ENCODE data around the gene CLTB. TPM values are rescaled to one million over a fixed set of nuclear protein-coding genes. Genes with fewer than 3 reads are reported as not detected.

CLTB gene, protein sequence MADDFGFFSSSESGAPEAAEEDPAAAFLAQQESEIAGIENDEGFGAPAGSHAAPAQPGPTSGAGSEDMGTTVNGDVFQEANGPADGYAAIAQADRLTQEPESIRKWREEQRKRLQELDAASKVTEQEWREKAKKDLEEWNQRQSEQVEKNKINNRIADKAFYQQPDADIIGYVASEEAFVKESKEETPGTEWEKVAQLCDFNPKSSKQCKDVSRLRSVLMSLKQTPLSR
- total RNA-seq, result 10 to 100 TPM; 65.3 to 69.4 TPM
- total RNA-seq, result 40.0 to 42.9 reads per million in 2 donors

GRCh38 chr5:176415952-176416924, at the start of gene CLTB:
Gene CLTB (minus strand): TSS chr5:176416539. CDS start chr5:176416363, 176 bp downstream.
- Mint-ChIP-seq H3K4me3 (peak within 1 kb of the TSS; percentile 89), H3K27me3 (peaks cover 7% of the 10 kb centered on the region), H3K36me3 (ENCODE audit: low read depth) (peaks cover 2% of the 10 kb centered on the region), H3K4me1 (peaks cover 31% of the 10 kb centered on the region), H3K27ac (peak within 1 kb of the TSS; percentile 85)
- peak; percentile 77 to 97 (median 92) for DNase-seq
- ATAC-seq, result peak; percentile 94
- no peaks in the 10 kb centered on the region for H3K9me3 ChIP-seq (ENCODE audit: control insufficient read depth, low read length, poor library complexity, severe bottlenecking)

DNA sequence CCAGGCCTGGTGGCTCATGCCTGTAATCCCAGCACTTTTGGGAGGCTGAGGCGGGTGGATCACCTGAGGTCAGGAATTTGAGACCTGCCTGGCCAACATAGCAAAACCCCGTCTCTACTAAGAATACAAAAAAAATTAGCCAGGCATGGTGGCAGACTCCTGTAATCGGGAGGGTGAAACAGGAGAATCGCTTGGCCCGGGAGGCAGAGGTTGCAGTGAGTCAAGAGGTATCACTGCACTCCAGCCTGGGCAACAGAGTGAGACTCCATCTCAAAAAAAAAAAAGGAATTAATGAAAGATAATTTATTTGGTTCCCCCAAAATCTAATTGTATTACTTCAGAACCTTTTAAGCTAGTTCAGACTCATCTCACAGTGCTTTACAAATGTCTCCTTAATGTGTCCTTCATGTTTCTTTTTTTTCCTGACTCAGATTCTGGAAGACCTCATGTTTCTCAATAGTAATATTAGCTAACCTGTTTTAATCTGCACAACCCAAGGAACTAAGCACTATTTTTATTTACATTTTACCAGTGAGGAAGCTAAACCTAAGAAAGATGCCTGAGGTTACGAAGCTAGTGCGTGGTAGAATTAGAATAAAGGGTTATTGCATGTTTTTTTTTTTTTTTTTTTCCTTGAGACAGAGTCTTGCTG, 46.9 kb upstream of the CLTB start:
- no peaks in the 10 kb centered on the region for H3K9me3 ChIP-seq (ENCODE audit: control insufficient read depth, low read length, poor library complexity, severe bottlenecking)
- DNase-seq, result no peak
- peak overlapping the region; percentile 8 for H3K27ac Mint-ChIP-seq
- no peaks in the 10 kb centered on the region for H3K27me3 Mint-ChIP-seq
- peaks cover 7% of the 10 kb centered on the region for H3K36me3 Mint-ChIP-seq (ENCODE audit: low read depth)
- ATAC-seq, result no peak
- peaks cover 22% of the 10 kb centered on the region for H3K4me1 Mint-ChIP-seq
- H3K4me3 Mint-ChIP-seq, result no peak overlapping the region

DNA sequence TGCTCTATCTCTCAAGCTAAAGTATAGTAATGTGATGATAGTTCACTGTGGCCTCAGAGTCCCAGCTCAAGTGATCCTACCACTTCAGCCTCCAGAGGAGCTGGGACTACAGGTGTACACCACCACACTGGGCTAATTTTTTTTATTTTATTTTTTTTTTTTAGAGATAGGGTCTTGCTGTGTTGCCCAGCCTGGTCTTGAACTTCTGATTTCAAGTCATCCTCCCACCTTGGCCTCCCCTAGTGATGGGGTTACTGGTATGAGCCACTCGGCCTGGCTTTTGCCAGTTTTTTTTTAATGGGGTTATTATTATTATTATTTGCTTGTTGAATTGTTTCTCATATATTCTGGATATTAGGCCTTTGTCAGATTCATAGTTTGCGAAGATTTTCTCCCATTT, 45.0 kb upstream of the CLTB start:
- Mint-ChIP-seq H3K27me3 (no peaks in the 10 kb centered on the region), H3K4me1 (peaks cover 23% of the 10 kb centered on the region), H3K27ac (no peak overlapping the region), H3K4me3 (no peak overlapping the region), H3K36me3 (ENCODE audit: low read depth) (peaks cover 7% of the 10 kb centered on the region)
- H3K9me3 ChIP-seq (ENCODE audit: control insufficient read depth, low read length, poor library complexity, severe bottlenecking), result no peaks in the 10 kb centered on the region
- no peak for DNase-seq
- no peak for ATAC-seq

GRCh38 chr5:176458904-176459561, 42.7 kb upstream of the CLTB start:
- no peak overlapping the region for H3K4me3 Mint-ChIP-seq
- DNase-seq (no peak), ATAC-seq (no peak)
- peaks cover 9% of the 10 kb centered on the region for H3K36me3 Mint-ChIP-seq (ENCODE audit: low read depth)
- peaks cover 25% of the 10 kb centered on the region for H3K4me1 Mint-ChIP-seq
- no peaks in the 10 kb centered on the region for H3K27me3 Mint-ChIP-seq
- H3K9me3 ChIP-seq (ENCODE audit: control insufficient read depth, low read length, poor library complexity, severe bottlenecking), result no peaks in the 10 kb centered on the region
- no peak overlapping the region for H3K27ac Mint-ChIP-seq

DNA sequence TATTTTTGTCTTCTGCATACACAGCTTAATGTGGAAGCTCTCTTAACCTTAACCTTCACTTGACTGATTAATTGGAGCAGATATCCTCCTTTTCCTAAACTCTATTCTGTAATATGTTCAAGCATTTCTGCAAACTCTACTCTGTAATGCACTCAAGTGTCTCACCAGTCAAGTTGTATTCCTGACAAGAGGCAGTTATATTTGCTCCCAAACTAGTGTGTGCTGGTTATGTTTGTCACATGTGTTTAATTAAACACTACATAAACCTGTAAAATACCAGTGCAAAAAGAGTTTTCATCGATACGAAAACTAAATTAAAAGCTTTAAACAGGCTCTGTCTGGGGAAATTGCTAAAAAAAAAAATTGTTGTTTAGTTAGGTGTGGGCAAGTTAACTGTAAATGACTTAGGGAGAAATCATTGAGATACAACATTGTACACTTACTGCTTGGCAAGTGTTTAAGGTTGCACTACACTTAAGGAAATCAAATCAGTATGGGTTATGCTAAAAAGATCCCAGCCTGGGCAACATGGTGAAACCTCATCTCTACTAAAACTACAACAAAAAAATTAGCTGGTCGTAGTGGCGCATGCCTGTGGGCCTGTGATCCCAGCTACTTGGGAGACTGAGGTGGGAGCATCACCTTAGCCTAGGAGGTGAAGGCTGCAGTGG, 38.5 kb upstream of the CLTB start:
- Mint-ChIP-seq H3K27me3 (no peaks in the 10 kb centered on the region), H3K4me3 (no peak overlapping the region), H3K4me1 (peaks cover 27% of the 10 kb centered on the region), H3K27ac (no peak overlapping the region), H3K36me3 (ENCODE audit: low read depth) (peaks cover 7% of the 10 kb centered on the region)
- DNase-seq, result no peak
- H3K9me3 ChIP-seq (ENCODE audit: control insufficient read depth, low read length, poor library complexity, severe bottlenecking), result no peaks in the 10 kb centered on the region
- no peak for ATAC-seq

DNA sequence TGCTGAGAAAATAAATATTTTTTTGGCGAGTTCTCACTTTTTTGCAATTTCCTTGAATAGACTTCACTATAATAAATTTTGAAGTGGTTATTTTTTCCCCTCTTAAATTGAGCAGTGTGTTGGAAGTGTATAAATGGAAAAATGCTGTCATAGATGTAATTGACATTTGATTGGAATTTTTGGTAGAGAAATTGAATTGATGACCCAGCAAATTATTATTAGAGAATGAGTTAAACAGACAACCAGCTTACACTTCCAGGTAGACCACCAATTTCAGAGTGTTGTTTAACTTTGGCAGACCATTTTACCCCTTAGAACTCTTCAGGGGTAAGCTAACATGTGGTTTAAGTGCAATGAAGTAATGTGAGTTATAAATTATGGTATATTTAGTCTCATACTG, 33.7 kb upstream of the CLTB start:
- H3K4me1 Mint-ChIP-seq, result peaks cover 31% of the 10 kb centered on the region
- ATAC-seq, result no peak
- no peak for DNase-seq
- H3K27ac Mint-ChIP-seq, result no peak overlapping the region
- H3K27me3 Mint-ChIP-seq, result no peaks in the 10 kb centered on the region
- no peaks in the 10 kb centered on the region for H3K9me3 ChIP-seq (ENCODE audit: control insufficient read depth, low read length, poor library complexity, severe bottlenecking)
- peaks cover 4% of the 10 kb centered on the region for H3K36me3 Mint-ChIP-seq (ENCODE audit: low read depth)
- no peak overlapping the region for H3K4me3 Mint-ChIP-seq

- H3K36me3 Mint-ChIP-seq (ENCODE audit: low read depth), result peaks cover 2% of the 10 kb centered on the region
Measured at GRCh38 chr5:176447978-176448608, 31.8 kb upstream of the CLTB start, which contains the start of gene FAF2. Gene FAF2 (plus strand): TSS chr5:176448385. CDS start chr5:176448408, 23 bp downstream.

GRCh38 chr5:176447591-176447977, 31.2 kb upstream of the CLTB start:
- H3K27ac Mint-ChIP-seq, result peak overlapping the region; percentile 98
- peak in 1 of 3 donors; percentile 23 for DNase-seq
- peak overlapping the region; percentile 99 for H3K4me3 Mint-ChIP-seq
- no peaks in the 10 kb centered on the region for H3K27me3 Mint-ChIP-seq
- H3K9me3 ChIP-seq (ENCODE audit: control insufficient read depth, low read length, poor library complexity, severe bottlenecking), result no peaks in the 10 kb centered on the region
- peaks cover 2% of the 10 kb centered on the region for H3K36me3 Mint-ChIP-seq (ENCODE audit: low read depth)
- ATAC-seq, result no peak
- peaks cover 25% of the 10 kb centered on the region for H3K4me1 Mint-ChIP-seq

More at GRCh38 chr5:176447978-176448608, 31.8 kb upstream of the CLTB start, which contains the start of gene FAF2:
- no peaks in the 10 kb centered on the region for H3K9me3 ChIP-seq (ENCODE audit: control insufficient read depth, low read length, poor library complexity, severe bottlenecking)
- Mint-ChIP-seq H3K4me1 (peaks cover 26% of the 10 kb centered on the region), H3K4me3 (peak within 1 kb of the TSS; percentile 99), H3K27me3 (no peaks in the 10 kb centered on the region), H3K27ac (peak within 1 kb of the TSS; percentile 98)
- ATAC-seq, result peak; percentile 96
- DNase-seq, result peak; percentile 94 to 100 (median 97)

DNA sequence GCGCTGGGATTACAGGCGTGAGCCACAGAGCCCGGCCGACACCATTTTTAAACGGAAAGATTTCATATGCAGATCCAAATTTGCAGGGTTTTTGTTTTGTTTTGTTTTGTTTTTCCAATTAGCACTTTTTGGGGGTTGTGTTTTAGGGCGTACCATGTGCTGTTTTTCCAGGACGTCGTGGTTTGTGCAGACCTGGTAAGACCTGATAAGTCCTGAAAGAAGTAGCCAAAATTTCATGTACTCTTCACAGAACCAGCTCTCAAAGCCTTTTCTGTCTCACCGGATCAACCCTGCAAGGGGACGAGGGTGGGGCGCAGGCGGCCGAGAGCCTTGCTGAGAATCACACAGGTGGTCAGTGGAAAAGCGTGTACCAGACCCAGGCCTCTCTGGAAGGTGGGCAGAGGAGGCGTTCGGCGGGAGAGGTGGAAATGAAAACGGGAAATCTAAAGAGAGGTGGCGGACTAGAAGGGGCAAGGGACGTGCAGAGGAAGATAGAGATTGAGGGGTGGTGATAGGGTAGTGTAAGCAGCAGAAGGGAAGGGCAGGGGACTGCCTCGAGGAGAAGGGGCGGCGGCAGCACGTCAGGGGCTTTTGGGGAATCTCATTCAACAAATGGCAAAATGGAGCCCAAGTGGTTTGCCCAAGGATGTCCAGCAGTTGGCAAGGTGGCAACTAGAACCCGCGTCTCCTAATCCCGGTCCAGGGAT, 30.7 kb upstream of the CLTB start:
- H3K36me3 Mint-ChIP-seq (ENCODE audit: low read depth), result peaks cover 2% of the 10 kb centered on the region
- H3K27me3 Mint-ChIP-seq, result no peaks in the 10 kb centered on the region
- peak overlapping the region; percentile 99 for H3K4me3 Mint-ChIP-seq
- H3K27ac Mint-ChIP-seq, result peak overlapping the region; percentile 98
- H3K9me3 ChIP-seq (ENCODE audit: control insufficient read depth, low read length, poor library complexity, severe bottlenecking), result no peaks in the 10 kb centered on the region
- ATAC-seq (no peak), DNase-seq (no peak)
- H3K4me1 Mint-ChIP-seq, result peaks cover 22% of the 10 kb centered on the region

GRCh38 chr5:176446028-176446665, 29.8 kb upstream of the CLTB start:
- H3K27me3 Mint-ChIP-seq, result no peaks in the 10 kb centered on the region
- ATAC-seq (no peak), DNase-seq (no peak)
- H3K4me1 Mint-ChIP-seq, result peaks cover 22% of the 10 kb centered on the region
- no peaks in the 10 kb centered on the region for H3K9me3 ChIP-seq (ENCODE audit: control insufficient read depth, low read length, poor library complexity, severe bottlenecking)
- peaks cover 2% of the 10 kb centered on the region for H3K36me3 Mint-ChIP-seq (ENCODE audit: low read depth)
- H3K27ac Mint-ChIP-seq, result no peak overlapping the region
- H3K4me3 Mint-ChIP-seq, result no peak overlapping the region

DNA sequence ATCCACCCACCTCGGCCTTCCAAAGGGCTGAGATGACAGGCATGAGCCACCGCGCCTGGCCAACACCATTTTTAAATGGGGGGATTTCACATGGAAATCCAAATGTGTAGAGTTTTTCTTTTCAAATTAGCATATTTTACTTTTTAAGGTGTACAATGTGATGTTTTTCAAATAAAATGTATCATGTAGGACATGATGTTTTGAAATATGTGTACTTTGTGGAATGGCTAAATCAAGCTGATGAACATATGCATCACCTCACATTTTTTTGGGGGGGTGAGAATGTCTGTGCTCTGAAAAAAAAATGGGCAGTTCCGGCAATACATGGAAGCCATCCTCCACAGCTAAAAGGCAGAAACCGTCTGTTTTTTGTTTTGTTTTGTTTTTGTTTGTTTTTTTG, 28.4 kb upstream of the CLTB start:
- Mint-ChIP-seq H3K4me1 (peaks cover 17% of the 10 kb centered on the region), H3K36me3 (ENCODE audit: low read depth) (peaks cover 2% of the 10 kb centered on the region), H3K27ac (no peak overlapping the region), H3K4me3 (no peak overlapping the region), H3K27me3 (peaks cover 7% of the 10 kb centered on the region)
- ATAC-seq (no peak), DNase-seq (no peak)
- no peaks in the 10 kb centered on the region for H3K9me3 ChIP-seq (ENCODE audit: control insufficient read depth, low read length, poor library complexity, severe bottlenecking)
